Karpas-422 (cell line): ENCODE results near the gene LRRK1. TPM values are rescaled to one million over a fixed set of nuclear protein-coding genes. Genes with fewer than 3 reads are reported as not detected.

Source experiments
- DNase-seq: peaks from one replicate; pipeline ENCODE4 v3.0.0-alpha.2; 2015
- H2AFZ ChIP-seq: fragments of 200-600 bp; sonication (generic); 2 replicates; pipeline ENCODE4 v1.6.1; 2014; ENCODE audit warnings: antibody characterized with exemption, low read length, mixed read lengths
- H3K27ac ChIP-seq: fragments of 200-600 bp; sonication (generic); 2 replicates; pipeline ENCODE4 v1.5.1; 2014; ENCODE audit warnings: mild to moderate bottlenecking, low read length, moderate library complexity
- H3K27me3 ChIP-seq: fragments of 200-600 bp; sonication (generic); 2 replicates; pipeline ENCODE4 v1.6.1; 2014; ENCODE audit warnings: low read length, mixed read lengths
- H3K36me3 ChIP-seq: fragments of 200-600 bp; sonication (generic); 2 replicates; pipeline ENCODE4 v1.6.1; 2014; ENCODE audit warnings: low read length, mixed read lengths; ENCODE audit not compliant: insufficient read depth
- H3K4me1 ChIP-seq: fragments of 200-600 bp; sonication (generic); 2 replicates; pipeline ENCODE4 v1.6.1; 2014; ENCODE audit warnings: mild to moderate bottlenecking, low read length, mixed read lengths
- H3K4me2 ChIP-seq: fragments of 200-600 bp; sonication (generic); 2 replicates; pipeline ENCODE4 v1.6.1; 2014; ENCODE audit warnings: low read length, low read depth, mild to moderate bottlenecking; ENCODE audit not compliant: poor library complexity, severe bottlenecking
- H3K4me3 ChIP-seq: fragments of 200-600 bp; sonication (generic); 2 replicates; pipeline ENCODE4 v1.5.1; 2014; ENCODE audit warnings: mild to moderate bottlenecking, antibody characterized with exemption, low read length, mixed read lengths
- H3K79me2 ChIP-seq: fragments of 200-600 bp; sonication (generic); 2 replicates; pipeline ENCODE4 v1.6.1; 2014; ENCODE audit warnings: mild to moderate bottlenecking, low read length, mixed read lengths
- H3K9ac ChIP-seq: fragments of 200-600 bp; sonication (generic); 2 replicates; pipeline ENCODE4 v1.6.0; 2014; ENCODE audit warnings: low read length
- H3K9me2 ChIP-seq: fragments of 200-600 bp; sonication (generic), shearing (Covaris generic); replicated peaks from 2 replicates; pipeline ENCODE4 v1.6.0; 2014; ENCODE audit warnings: mild to moderate bottlenecking, low read length, moderate library complexity; ENCODE audit not compliant: insufficient read depth
- H3K9me3 ChIP-seq: fragments of 300-700, 200-600 bp; sonication (generic); 2 replicates; pipeline ENCODE4 v1.6.1; 2014; ENCODE audit warnings: low read length, mixed read lengths
- H4K20me1 ChIP-seq: fragments of 200-600 bp; sonication (generic); 2 replicates; pipeline ENCODE4 v1.6.1; 2014; ENCODE audit warnings: mild to moderate bottlenecking, antibody characterized with exemption, low read length, low read depth; ENCODE audit not compliant: insufficient read depth
- total RNA-seq: library from RNA; depleted of rRNA; stranded (reverse); fragments of >200 nt; shearing (Covaris generic); gene quantifications from 2 replicates; pipeline ENCODE4 v1.2.3, GENCODE V29; 2014; ENCODE audit warnings: low replicate concordance

Gene LRRK1
- total RNA-seq, 1 experiment from 2014 or later, result 46.6 TPM

GRCh38 chr15:100901702-100902435, 17.3 kb upstream of the LRRK1 start:
- H3K9me2 ChIP-seq, result no peaks in the 10 kb centered on the region
- H3K9ac ChIP-seq, result no peak overlapping the region
- no peaks in the 10 kb centered on the region for H3K79me2 ChIP-seq
- DNase-seq, result no peak
- H3K27me3 ChIP-seq, result no peaks in the 10 kb centered on the region
- no peak overlapping the region for H3K27ac ChIP-seq
- H3K9me3 ChIP-seq, result no peaks in the 10 kb centered on the region
- no peak overlapping the region for H2AFZ ChIP-seq
- H3K4me2 ChIP-seq, result no peak overlapping the region
- H3K36me3 ChIP-seq, result no peaks in the 10 kb centered on the region
- H4K20me1 ChIP-seq, result no peaks in the 10 kb centered on the region
- no peaks in the 10 kb centered on the region for H3K4me1 ChIP-seq
- no peak overlapping the region for H3K4me3 ChIP-seq

DNA sequence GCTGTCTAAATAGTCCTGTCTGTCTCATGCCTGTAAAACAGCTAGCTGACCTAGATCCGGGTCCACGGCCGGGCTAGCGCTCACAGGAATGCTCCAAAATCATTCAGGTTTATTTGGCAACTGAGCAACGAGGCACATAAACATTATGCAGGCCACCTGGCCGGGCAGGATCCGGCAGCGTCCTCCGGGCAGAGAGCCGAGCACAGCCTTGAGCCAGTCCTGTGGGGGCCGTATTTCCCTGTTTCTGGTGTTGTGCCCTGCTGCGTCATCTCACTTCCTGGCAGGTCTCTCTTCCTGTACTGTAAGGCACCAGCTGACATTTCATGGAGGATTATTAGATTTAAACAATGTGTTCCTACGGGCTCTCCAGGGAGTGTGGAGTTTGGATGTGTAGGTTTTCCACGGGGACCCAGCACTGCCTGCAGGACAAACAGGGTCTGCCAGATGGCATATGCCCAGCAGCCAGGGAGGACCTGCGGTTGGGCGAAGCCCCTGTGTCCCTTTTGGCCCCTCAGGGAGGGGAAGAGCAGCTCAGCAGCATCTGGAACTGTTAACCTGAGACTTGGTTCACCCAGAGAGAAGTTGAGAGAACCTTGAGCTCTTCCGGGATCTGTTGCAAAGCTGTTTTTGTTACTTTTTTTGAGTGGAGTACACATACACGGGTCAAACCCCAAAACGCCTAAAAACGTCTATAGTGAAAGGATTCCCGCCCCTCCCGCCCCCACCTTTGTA, 16.6 kb upstream of the LRRK1 start:
- no peaks in the 10 kb centered on the region for H3K9me3 ChIP-seq
- H3K79me2 ChIP-seq, result no peaks in the 10 kb centered on the region
- H3K4me1 ChIP-seq, result no peaks in the 10 kb centered on the region
- no peak overlapping the region for H3K27ac ChIP-seq
- no peaks in the 10 kb centered on the region for H3K9me2 ChIP-seq
- H2AFZ ChIP-seq, result no peak overlapping the region
- H3K4me3 ChIP-seq, result no peak overlapping the region
- no peaks in the 10 kb centered on the region for H3K36me3 ChIP-seq
- no peak for DNase-seq
- no peak overlapping the region for H3K9ac ChIP-seq
- H4K20me1 ChIP-seq, result no peaks in the 10 kb centered on the region
- no peaks in the 10 kb centered on the region for H3K27me3 ChIP-seq
- H3K4me2 ChIP-seq, result no peak overlapping the region

GRCh38 chr15:100903168-100903554, 16.0 kb upstream of the LRRK1 start:
- Histone ChIP-seq H4K20me1 (no peaks in the 10 kb centered on the region), H3K79me2 (no peaks in the 10 kb centered on the region), H3K27ac (no peak overlapping the region), H3K4me1 (no peaks in the 10 kb centered on the region), H2AFZ (no peak overlapping the region), H3K4me3 (no peak overlapping the region), H3K27me3 (no peaks in the 10 kb centered on the region), H3K9me2 (no peaks in the 10 kb centered on the region), H3K9me3 (no peaks in the 10 kb centered on the region), H3K36me3 (no peaks in the 10 kb centered on the region), H3K9ac (no peak overlapping the region), H3K4me2 (no peak overlapping the region)
- DNase-seq, result no peak

- Histone ChIP-seq H3K79me2 (no peaks in the 10 kb centered on the region), H3K9ac (no peak overlapping the region), H4K20me1 (no peaks in the 10 kb centered on the region), H3K4me3 (no peak overlapping the region), H3K9me3 (no peaks in the 10 kb centered on the region), H2AFZ (no peak overlapping the region), H3K27me3 (no peaks in the 10 kb centered on the region), H3K4me2 (no peak overlapping the region), H3K27ac (no peak overlapping the region), H3K4me1 (no peaks in the 10 kb centered on the region), H3K9me2 (no peaks in the 10 kb centered on the region), H3K36me3 (no peaks in the 10 kb centered on the region)
- DNase-seq, result no peak
Observed at GRCh38 chr15:100905850-100906249, 13.3 kb upstream of the LRRK1 start.

GRCh38 chr15:100908466-100908865, 10.7 kb upstream of the LRRK1 start:
- Histone ChIP-seq H3K36me3 (no peaks in the 10 kb centered on the region), H3K4me2 (no peak overlapping the region), H3K4me3 (no peak overlapping the region), H3K4me1 (no peaks in the 10 kb centered on the region), H3K9me3 (no peaks in the 10 kb centered on the region), H2AFZ (no peak overlapping the region), H3K27ac (no peak overlapping the region), H3K9me2 (no peaks in the 10 kb centered on the region), H3K9ac (no peak overlapping the region), H3K79me2 (no peaks in the 10 kb centered on the region), H3K27me3 (no peaks in the 10 kb centered on the region), H4K20me1 (no peaks in the 10 kb centered on the region)
- no peak for DNase-seq

- Histone ChIP-seq H3K9me2 (no peaks in the 10 kb centered on the region), H3K79me2 (no peaks in the 10 kb centered on the region), H3K36me3 (no peaks in the 10 kb centered on the region), H3K27ac (no peak overlapping the region), H3K4me3 (no peak overlapping the region), H3K9ac (no peak overlapping the region), H3K27me3 (no peaks in the 10 kb centered on the region), H3K4me1 (no peaks in the 10 kb centered on the region), H3K4me2 (no peak overlapping the region), H4K20me1 (no peaks in the 10 kb centered on the region), H2AFZ (no peak overlapping the region), H3K9me3 (no peaks in the 10 kb centered on the region)
- DNase-seq, result no peak
Observed at GRCh38 chr15:100909565-100909964, 9.6 kb upstream of the LRRK1 start.

DNA sequence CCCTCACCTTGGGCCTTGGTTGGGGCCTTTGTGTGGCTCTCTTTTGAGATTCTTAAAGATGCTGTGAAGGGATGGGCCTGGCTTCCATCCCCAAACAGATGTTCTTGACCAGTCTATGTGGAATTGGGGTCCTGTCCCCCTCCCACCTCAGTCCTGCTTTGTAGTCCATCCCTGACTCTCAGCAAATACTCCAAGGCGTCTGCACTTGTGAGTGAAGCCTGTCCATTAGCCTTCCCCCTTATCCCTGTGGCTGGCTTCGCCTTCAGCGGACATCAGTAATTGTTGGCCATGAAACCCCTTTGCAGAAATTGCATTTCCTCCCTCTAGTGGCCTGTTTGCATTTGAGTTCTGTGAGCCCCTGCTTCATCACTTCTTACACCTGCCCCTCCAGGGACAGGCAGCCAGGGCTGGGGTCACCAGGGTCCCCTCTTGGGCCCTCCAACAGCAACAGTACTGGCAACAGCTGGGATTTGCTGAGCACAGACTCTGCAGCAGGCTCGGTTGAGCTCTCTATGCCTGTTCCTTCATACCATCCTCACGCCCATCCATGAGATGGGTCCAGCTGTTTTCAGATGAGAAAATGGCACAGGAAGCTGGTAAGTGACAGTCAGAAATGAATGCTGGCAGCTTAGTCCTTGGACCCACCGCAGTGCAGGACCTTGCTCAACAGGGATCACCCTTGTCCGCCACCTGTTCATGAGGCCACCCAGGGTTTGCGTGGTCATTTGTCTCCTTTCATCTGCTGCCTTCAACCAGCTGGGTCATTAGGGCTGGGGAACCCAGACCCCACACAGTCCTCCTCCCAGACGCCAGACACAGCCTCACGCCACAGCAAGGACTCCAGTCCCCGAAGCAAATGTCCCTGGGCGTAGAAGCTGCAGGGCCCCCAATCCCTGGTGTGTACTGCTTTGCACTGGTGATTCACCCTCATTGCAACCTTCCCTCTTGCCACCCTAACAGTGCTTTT, 8.9 kb upstream of the LRRK1 start:
- Histone ChIP-seq H3K27ac (no peak overlapping the region), H2AFZ (no peak overlapping the region), H3K9ac (no peak overlapping the region), H4K20me1 (no peaks in the 10 kb centered on the region), H3K4me3 (no peak overlapping the region), H3K9me2 (no peaks in the 10 kb centered on the region), H3K4me2 (no peak overlapping the region), H3K36me3 (0 out of 2 replicates have a peak, but pooled peaks cover 2% of the 10 kb centered on the region), H3K27me3 (no peaks in the 10 kb centered on the region), H3K9me3 (no peaks in the 10 kb centered on the region), H3K79me2 (no peaks in the 10 kb centered on the region), H3K4me1 (no peaks in the 10 kb centered on the region)
- DNase-seq, result no peak

- no peaks in the 10 kb centered on the region for H3K4me1 ChIP-seq
- no peak overlapping the region for H2AFZ ChIP-seq
- H3K27me3 ChIP-seq, result no peaks in the 10 kb centered on the region
- no peaks in the 10 kb centered on the region for H3K9me2 ChIP-seq
- no peaks in the 10 kb centered on the region for H3K9me3 ChIP-seq
- no peak overlapping the region for H3K4me3 ChIP-seq
- H3K36me3 ChIP-seq, result peaks cover 10% of the 10 kb centered on the region; the same call in 1 of the 2 replicates
- no peak for DNase-seq
- no peak overlapping the region for H3K27ac ChIP-seq
- H3K79me2 ChIP-seq, result no peaks in the 10 kb centered on the region
- H4K20me1 ChIP-seq, result no peaks in the 10 kb centered on the region
- no peak overlapping the region for H3K4me2 ChIP-seq
- H3K9ac ChIP-seq, result no peak overlapping the region
Observed at GRCh38 chr15:100911086-100911485, 8.1 kb upstream of the LRRK1 start.
